A549 treated with AZD9567 at 1 μM for 4 hours (cell line): ENCODE data around the gene MESP1. TPM values are rescaled to one million over a fixed set of nuclear protein-coding genes. Genes with fewer than 3 reads are reported as not detected.

ENCODE experiments used
- total RNA-seq: library from RNA; stranded (reverse); fragments of 200-300 nt; extraction: Qiagen RNA extraction; gene quantifications from 5 replicates; pipeline ENCODE4 v1.2.3, GENCODE V29; 2022; ENCODE audit not compliant: insufficient read depth

Gene MESP1
- total RNA-seq: 4.7 to 6.2 TPM (median 5.5 TPM) in 4 of 5 replicates, not detected in the other

GRCh38 chr15:89750560-89751542 is at the start of gene MESP1:
Gene MESP1, minus strand, starts transcription at chr15:89751249. Its CDS starts 18 bp downstream, at chr15:89751231.

GRCh38 chr15:89776274-89777072 is 25.4 kb upstream of the MESP1 start, which contains the start of gene MESP2:
Gene MESP2, plus strand, starts transcription at chr15:89776332. Its CDS starts 26 bp downstream, at chr15:89776358.

Other genes starting within 250 kb of the MESP1 start
- gene TICRR, start 175.8 kb downstream of the MESP1 start, total RNA-seq: 12.1 to 14.2 TPM (median 12.5 TPM) in 5 replicates
- 1.8 to 4.2 TPM (median 4.1 TPM) in 5 replicates for gene KIF7, start 95.8 kb downstream of the MESP1 start, total RNA-seq
- 0.08 to 0.20 TPM (median 0.10 TPM) in 4 of 5 replicates, not detected in the other for gene PLIN1, start 71.9 kb downstream of the MESP1 start, total RNA-seq
- 5.0 to 7.9 TPM (median 6.7 TPM) in 5 replicates for gene PEX11A, start 60.5 kb downstream of the MESP1 start, total RNA-seq
- gene WDR93, start 60.4 kb downstream of the MESP1 start, total RNA-seq: 0.09 to 0.22 TPM (median 0.13 TPM) in 4 of 5 replicates, not detected in the other
- gene MESP2, start 25.1 kb upstream of the MESP1 start, total RNA-seq: 0.28 to 0.50 TPM (median 0.38 TPM) in 4 of 5 replicates, not detected in the other
- 46.9 to 63.8 TPM (median 50.8 TPM) in 5 replicates for gene ANPEP, start 63.6 kb upstream of the MESP1 start, total RNA-seq
- gene AP3S2, start 142.7 kb upstream of the MESP1 start, total RNA-seq: 35.1 to 59.3 TPM (median 40.9 TPM) in 5 replicates
- 10.1 to 15.8 TPM (median 12.0 TPM) in 5 replicates for gene ARPIN, start 161.7 kb upstream of the MESP1 start, total RNA-seq